Uterus (tissue), 4 donors: ENCODE results near the gene SYT2. TPM values are rescaled to one million over a fixed set of nuclear protein-coding genes. Genes with fewer than 3 reads are reported as not detected.
A peak's percentile ranks its signal among the peaks of the same experiment; 100 is the strongest.

ENCODE experiments used
- DNase-seq, 2 donors: peaks; one replicate each; pipeline ENCODE4 v3.0.0-alpha.2; 2019 to 2020
- H3K27ac ChIP-seq, 2 donors: fragments of 200-600 bp; sonication (generic); 1 replicate in 1 of 2; 2 replicates in 1 of 2; pipeline ENCODE4 v1.5.1; 2016 to 2018
- H3K27me3 ChIP-seq, 2 donors: fragments of 200-600 bp; sonication (generic); one replicate each; pipeline ENCODE4 v1.5.1; 2018 to 2019; ENCODE audit warnings: control low read depth in 1 of 2
- H3K36me3 ChIP-seq, 2 donors: fragments of 200-600 bp; sonication (generic); one replicate each; pipeline ENCODE4 v1.5.1; 2019; ENCODE audit warnings: control low read depth in 1 of 2
- H3K4me1 ChIP-seq, 2 donors: fragments of 200-600 bp; sonication (generic); one replicate each; pipeline ENCODE4 v1.5.1; 2018 to 2019; ENCODE audit warnings: control low read depth in 1 of 2
- H3K4me3 ChIP-seq, 2 donors: fragments of 200-600 bp; sonication (generic); 1 replicate in 1 of 2; 2 replicates in 1 of 2; pipeline ENCODE4 v1.5.1; 2018 to 2019; ENCODE audit warnings: mild to moderate bottlenecking in 1 of 2
- H3K9me3 ChIP-seq, 2 donors: fragments of 200-600 bp; sonication (generic); one replicate each; pipeline ENCODE4 v1.5.1; 2019; ENCODE audit warnings: control low read depth in 1 of 2
- CTCF ChIP-seq, 4 experiments: fragments of 200-600 bp in 2 of 4; fragments of 450-650 bp in 2 of 4; sonication (generic) in 2 of 4; IDR thresholded peaks; one replicate each; pipeline ENCODE4 v1.5.1; 2016 to 2019; ENCODE audit warnings: antibody characterized with exemption in 4 of 4, mild to moderate bottlenecking in 2 of 4, moderate library complexity in 1 of 4
- POLR2A ChIP-seq, 2 donors: fragments of 450-650 bp; IDR thresholded peaks; one replicate each; pipeline ENCODE4 v1.6.1; 2016; ENCODE audit warnings: antibody characterized with exemption in 2 of 2, mild to moderate bottlenecking in 1 of 2, moderate library complexity in 1 of 2
- intact Hi-C: fragments of 100-400 bp; cut with DNase I; formaldehyde crosslinking; loops from one replicate; pipeline ENCODE4 v1.15.1; 2023; ENCODE audit warnings: low total_unique reads
- total RNA-seq, 4 donors: library from RNA; depleted of rRNA in 3 of 4; stranded (reverse); fragments of >200 nt in 3 of 4; gene quantifications; one replicate each; pipeline versions ENCODE4 v1.1.0 to v1.2.4, GENCODE V29; 2014 to 2023
- donor health status: DM: yes; HTN: yes; CAD: no.

SYT2 gene
- total RNA-seq, 4 donors from 2014 or later: 1.1 TPM; not detected in 3

DNA sequence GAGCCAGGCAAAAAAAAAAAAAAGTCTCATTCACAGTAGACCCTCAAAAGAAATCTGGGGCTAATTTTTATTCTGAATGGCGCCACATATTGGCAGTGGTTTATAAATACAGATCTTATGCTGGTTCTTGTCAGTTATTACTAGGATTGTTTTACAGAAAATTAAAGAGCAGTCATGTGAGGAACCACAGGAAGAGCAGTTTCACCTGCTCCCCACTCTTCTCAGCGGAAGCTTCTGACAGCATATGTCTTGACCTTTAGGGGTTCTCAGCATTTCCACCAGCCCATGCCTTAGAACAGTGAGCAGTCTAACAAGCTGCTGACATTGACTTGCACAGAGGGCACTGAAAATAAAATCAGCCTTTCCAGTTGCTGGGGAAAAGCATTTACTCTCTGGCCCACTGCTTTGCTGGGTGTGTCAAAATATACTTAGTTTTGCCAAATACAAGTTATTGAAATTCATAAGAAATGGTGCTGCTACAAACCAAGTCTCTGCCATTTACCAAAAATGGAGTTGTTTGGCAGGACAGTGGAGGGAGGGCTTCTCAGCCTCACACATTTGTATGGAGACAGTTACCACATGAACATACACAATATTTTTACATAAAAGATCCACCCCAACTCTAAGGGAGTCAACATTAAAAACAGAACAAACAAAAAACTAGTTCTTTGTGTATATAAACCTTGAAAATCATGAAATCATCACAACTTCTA lies 144.2 kb downstream of the SYT2 start:
- Histone ChIP-seq H3K27ac (peak overlapping the region; percentile 87 to 100), H3K4me3 (no peak overlapping the region), H3K36me3 (no peaks in the 10 kb centered on the region), H3K9me3 (no peaks in the 10 kb centered on the region), H3K27me3 (no peaks in the 10 kb centered on the region), H3K4me1 (peaks cover 24 to 38% of the 10 kb centered on the region in 2 donors)
- TF ChIP-seq CTCF (IDR thresholded peaks at IDR 0.05): no peak
- no peak for TF ChIP-seq POLR2A (IDR thresholded peaks at IDR 0.05)
- intact Hi-C loops: no loop called here
- DNase-seq: no peak

DNA sequence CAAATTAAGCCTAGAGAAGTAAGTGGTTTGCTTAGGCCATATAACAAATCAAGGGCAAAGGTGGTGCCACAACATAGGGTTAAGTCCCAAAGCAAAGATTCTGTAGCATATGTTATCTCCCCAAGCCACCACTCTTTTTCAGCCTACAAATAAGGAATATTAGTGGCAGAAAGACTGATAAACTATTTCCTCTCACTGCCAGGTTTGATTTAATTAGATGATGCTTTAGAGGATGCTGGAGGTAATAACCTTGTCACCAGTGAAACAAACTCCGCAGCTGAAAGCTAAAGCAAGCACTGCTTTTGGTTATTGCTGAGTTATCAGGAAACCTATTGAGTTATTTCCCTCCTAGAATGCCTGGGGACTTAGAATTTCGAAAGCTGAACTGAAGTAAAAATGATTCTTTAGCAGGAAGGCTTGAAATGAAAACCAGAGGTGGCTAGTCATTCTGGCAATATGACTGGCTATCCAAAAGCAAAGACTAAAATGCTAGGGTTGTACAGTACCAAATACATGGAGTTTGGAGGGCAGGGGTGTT lies 145.2 kb downstream of the SYT2 start:
- Histone ChIP-seq H3K27ac (peak overlapping the region; percentile 87 to 100), H3K9me3 (no peaks in the 10 kb centered on the region), H3K27me3 (no peaks in the 10 kb centered on the region), H3K36me3 (no peaks in the 10 kb centered on the region), H3K4me1 (peaks cover 21 to 38% of the 10 kb centered on the region in 2 donors), H3K4me3 (no peak overlapping the region)
- DNase-seq: no peak
- no peak for TF ChIP-seq POLR2A (IDR thresholded peaks at IDR 0.05)
- TF ChIP-seq CTCF (IDR thresholded peaks at IDR 0.05): no peak
- intact Hi-C loops: no loop called here

DNA sequence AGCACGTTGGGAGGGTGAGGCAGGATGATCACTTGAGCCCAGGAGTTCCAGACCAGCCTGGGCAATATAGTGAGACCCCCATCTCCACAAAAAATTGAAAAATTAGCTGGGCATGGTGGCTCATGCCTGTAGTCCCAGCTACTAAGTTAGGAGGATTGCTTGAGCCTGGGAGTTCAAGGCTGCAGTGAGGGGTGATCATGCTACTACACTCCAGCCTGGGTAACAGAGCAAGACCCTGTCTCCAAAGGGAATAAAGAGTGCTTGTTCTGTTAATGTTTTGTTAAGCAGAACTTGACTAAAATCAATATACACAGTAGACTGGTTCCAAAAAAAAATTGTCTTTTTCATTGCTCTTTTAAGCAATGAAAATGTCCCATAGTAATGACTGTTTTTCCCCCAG lies 146.4 kb downstream of the SYT2 start:
- TF ChIP-seq POLR2A (IDR thresholded peaks at IDR 0.05) (no peak), CTCF (IDR thresholded peaks at IDR 0.05) (no peak)
- Histone ChIP-seq H3K9me3 (no peaks in the 10 kb centered on the region), H3K27ac (peak overlapping the region; percentile 87 to 100), H3K27me3 (no peaks in the 10 kb centered on the region), H3K4me3 (no peak overlapping the region), H3K36me3 (no peaks in the 10 kb centered on the region), H3K4me1 (peaks cover 22 to 27% of the 10 kb centered on the region in 2 donors)
- intact Hi-C loops: no loop called here
- no peak for DNase-seq

GRCh38 chr1:202562444-202563060 lies 147.7 kb downstream of the SYT2 start:
- Histone ChIP-seq H3K4me1 (peaks cover 23 to 28% of the 10 kb centered on the region in 2 donors), H3K27me3 (no peaks in the 10 kb centered on the region), H3K36me3 (no peaks in the 10 kb centered on the region), H3K4me3 (no peak overlapping the region), H3K27ac (peak overlapping the region; percentile 87 to 100), H3K9me3 (no peaks in the 10 kb centered on the region)
- DNase-seq: no peak
- intact Hi-C loops: no loop called here
- TF ChIP-seq CTCF (IDR thresholded peaks at IDR 0.05) (no peak), POLR2A (IDR thresholded peaks at IDR 0.05) (no peak)
